Muscle layer of duodenum (tissue), 2 donors: ENCODE data around the gene RFTN1.

Experiments
- H3K27ac ChIP-seq: one replicate; pipeline ENCODE4 v1.7.0; 2013; ENCODE audit warnings: mild to moderate bottlenecking, low read length
- H3K27me3 ChIP-seq: one replicate; pipeline ENCODE4 v1.7.0; 2013; ENCODE audit warnings: low read depth, mild to moderate bottlenecking, control low read depth, low read length
- H3K36me3 ChIP-seq, 2 donors: one replicate each; pipeline ENCODE4 v1.7.0; 2013; ENCODE audit warnings: low read length in 2 of 2, control low read depth in 1 of 2, mild to moderate bottlenecking in 1 of 2; ENCODE audit not compliant: insufficient read depth in 2 of 2, control insufficient read depth in 1 of 2
- H3K4me1 ChIP-seq, 2 donors: one replicate each; pipeline ENCODE4 v1.7.0; 2013; ENCODE audit warnings: low read length in 2 of 2, mild to moderate bottlenecking in 2 of 2, control low read depth in 1 of 2, moderate library complexity in 1 of 2; ENCODE audit not compliant: insufficient read depth in 2 of 2, control insufficient read depth in 1 of 2
- H3K4me3 ChIP-seq, 2 donors: one replicate each; pipeline ENCODE4 v1.7.0; 2013; ENCODE audit warnings: low read length in 2 of 2, low read depth in 1 of 2, mild to moderate bottlenecking in 1 of 2
- H3K9me3 ChIP-seq, 2 donors: one replicate each; pipeline ENCODE4 v1.7.0; 2013; ENCODE audit warnings: low read length in 2 of 2, control low read depth in 1 of 2, mild to moderate bottlenecking in 1 of 2; ENCODE audit not compliant: control insufficient read depth in 1 of 2
- donor health status: healthy.

The RFTN1 gene

DNA sequence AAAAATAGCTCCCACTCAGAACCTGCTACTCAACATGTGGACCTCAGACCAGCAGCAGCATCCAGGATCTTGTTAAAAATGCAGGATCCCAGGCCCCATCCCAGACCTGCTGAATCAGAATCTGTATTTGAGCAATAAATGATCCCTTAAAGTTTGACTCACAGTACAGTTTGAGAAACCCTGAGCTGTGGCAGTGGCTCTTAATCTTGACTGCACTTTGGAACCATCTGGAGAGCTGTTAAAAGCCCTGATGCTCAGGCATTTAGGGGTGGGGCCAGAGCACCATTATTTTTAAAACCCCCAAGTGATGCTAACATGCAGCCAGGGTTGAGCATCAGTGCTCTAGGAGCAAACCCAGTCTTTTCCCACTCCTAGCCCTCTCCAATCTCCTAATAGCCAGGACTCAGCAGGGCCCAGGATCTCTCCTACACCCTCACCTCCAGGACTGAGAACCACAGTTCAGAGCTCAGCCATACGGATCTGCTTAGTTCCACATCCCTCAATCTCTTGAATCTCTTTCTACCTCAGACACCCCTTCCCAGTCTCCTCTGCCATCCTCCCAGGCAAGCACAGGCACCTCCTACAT, 10.2 kb downstream of the RFTN1 start:
- no peak overlapping the region for H3K27ac ChIP-seq

DNA sequence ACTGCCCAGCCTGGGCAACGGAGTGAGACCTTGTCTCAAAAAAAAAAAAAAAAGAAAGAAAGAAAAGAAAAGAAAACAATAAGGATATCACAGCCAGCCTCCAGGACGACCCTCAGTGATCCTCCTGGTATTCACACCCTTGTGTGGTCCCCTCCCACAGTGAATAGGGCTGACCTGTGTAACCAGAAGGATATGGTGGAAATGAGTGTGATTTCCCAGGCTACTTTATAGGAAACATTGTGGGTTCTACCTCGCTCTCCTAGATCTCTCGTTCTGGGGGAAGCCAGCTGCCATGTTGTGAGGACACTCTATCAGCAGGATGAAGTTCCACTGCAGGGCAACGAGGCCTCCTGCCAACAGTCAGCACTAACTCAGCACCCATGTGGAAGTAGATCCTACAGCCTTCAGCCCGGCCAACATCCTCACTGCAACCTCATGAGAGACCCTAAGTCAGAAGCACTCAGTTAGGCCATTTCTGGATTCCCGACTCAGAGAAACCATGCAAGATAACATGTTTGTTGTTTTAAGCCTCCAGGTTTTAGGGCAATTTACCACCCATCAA, 11.1 kb downstream of the RFTN1 start:
- H3K36me3 ChIP-seq = no peaks in the 10 kb centered on the region

More for the DNA sequence above, 10.2 kb downstream of the RFTN1 start:
- peaks cover 0 to 4% of the 10 kb centered on the region in 2 donors for H3K4me1 ChIP-seq
- H3K36me3 ChIP-seq = no peaks in the 10 kb centered on the region
- H3K27me3 ChIP-seq = no peaks in the 10 kb centered on the region
- no peak overlapping the region for H3K4me3 ChIP-seq
- no peaks in the 10 kb centered on the region for H3K9me3 ChIP-seq

DNA sequence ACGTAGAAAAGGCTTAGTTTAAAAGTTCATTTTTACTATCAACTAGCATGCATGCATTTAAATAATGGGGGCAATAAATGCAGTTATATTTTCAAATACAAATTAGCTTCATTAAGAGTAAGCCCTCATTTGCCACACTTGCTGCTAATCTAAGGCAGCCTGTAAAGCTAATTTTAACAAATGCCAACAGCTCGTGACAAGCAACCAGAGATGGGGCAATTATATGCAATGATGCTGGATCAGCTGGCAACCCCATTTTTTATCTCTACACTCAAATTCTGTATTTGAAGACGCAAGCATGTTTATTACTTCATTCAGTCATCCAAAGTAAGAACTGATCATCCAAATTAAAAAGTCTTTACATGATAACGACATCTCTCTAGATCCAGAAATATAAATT, 12.1 kb downstream of the RFTN1 start:
- no peaks in the 10 kb centered on the region for H3K27me3 ChIP-seq
- H3K4me1 ChIP-seq = no peaks in the 10 kb centered on the region
- H3K36me3 ChIP-seq = no peaks in the 10 kb centered on the region
- no peaks in the 10 kb centered on the region for H3K9me3 ChIP-seq
- H3K4me3 ChIP-seq = no peak overlapping the region
- H3K27ac ChIP-seq = no peak overlapping the region

More for the DNA sequence above, 11.1 kb downstream of the RFTN1 start:
- Histone ChIP-seq H3K27ac (no peak overlapping the region), H3K4me3 (no peak overlapping the region), H3K27me3 (no peaks in the 10 kb centered on the region), H3K4me1 (no peaks in the 10 kb centered on the region), H3K9me3 (no peaks in the 10 kb centered on the region)

DNA sequence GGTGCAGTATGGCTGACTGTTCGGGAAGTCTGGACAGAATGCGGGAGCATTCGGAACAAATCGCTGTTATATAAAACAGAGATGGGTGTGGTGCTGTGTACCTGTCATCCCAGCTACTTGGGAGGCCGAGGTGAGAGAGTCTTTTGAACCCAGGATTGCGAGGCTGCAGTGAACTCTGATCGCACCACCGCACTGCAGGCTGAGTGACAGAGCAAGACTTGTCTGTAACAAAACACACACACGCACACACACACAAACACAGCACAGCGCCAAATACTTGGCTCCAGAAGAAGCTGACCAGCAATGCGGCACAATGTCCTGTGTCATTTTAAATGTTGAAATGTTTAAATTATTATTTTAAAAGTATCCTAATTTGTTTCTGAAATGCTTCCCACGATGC, 12.6 kb downstream of the RFTN1 start:
- no peaks in the 10 kb centered on the region for H3K27me3 ChIP-seq
- H3K36me3 ChIP-seq = no peaks in the 10 kb centered on the region
- no peaks in the 10 kb centered on the region for H3K4me1 ChIP-seq
- no peaks in the 10 kb centered on the region for H3K9me3 ChIP-seq
- no peak overlapping the region for H3K27ac ChIP-seq
- no peak overlapping the region for H3K4me3 ChIP-seq

DNA sequence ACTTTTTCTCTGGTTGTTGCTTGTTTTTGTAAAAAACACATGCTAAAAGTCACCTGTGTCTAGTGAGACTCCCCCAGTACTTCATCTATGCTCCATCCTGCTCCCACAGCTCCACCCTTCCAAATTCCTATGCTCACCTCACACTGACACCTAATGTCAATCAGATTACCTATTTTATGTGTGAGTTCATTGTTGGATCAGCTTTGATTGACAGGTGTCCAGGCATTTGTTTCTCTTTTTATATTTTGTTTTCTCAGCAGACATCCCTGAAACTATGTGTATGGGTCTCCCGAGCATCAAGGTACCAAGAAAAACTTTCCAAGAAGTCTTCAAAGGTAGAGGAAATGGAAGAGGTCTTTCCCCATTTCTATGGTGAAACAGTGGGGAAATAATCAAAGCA, 13.4 kb downstream of the RFTN1 start:
- Histone ChIP-seq H3K4me1 (no peaks in the 10 kb centered on the region), H3K4me3 (no peak overlapping the region), H3K36me3 (no peaks in the 10 kb centered on the region), H3K27me3 (no peaks in the 10 kb centered on the region), H3K27ac (no peak overlapping the region), H3K9me3 (no peaks in the 10 kb centered on the region)

DNA sequence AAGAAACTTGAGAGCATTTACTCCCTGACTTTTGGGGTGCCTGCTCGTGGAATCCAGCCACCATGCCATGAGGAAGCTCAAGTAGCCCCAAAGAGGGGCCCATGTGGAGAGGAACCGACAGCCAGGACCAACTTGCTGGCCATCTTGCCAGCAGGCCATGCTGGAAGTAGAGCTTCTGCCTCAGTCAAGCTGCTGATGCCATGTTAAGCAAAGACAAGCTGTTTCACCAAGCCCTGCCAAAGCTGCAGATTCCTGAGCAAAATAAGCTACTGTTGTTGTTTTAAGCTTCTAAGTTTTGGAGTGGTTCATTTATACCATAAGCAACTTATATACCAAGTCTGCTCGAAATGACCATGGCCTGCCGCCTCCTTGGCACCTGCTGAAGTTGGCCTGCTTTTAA, 14.1 kb downstream of the RFTN1 start:
- Histone ChIP-seq H3K27ac (no peak overlapping the region), H3K4me3 (no peak overlapping the region), H3K9me3 (no peaks in the 10 kb centered on the region), H3K4me1 (no peaks in the 10 kb centered on the region), H3K36me3 (no peaks in the 10 kb centered on the region), H3K27me3 (no peaks in the 10 kb centered on the region)

DNA sequence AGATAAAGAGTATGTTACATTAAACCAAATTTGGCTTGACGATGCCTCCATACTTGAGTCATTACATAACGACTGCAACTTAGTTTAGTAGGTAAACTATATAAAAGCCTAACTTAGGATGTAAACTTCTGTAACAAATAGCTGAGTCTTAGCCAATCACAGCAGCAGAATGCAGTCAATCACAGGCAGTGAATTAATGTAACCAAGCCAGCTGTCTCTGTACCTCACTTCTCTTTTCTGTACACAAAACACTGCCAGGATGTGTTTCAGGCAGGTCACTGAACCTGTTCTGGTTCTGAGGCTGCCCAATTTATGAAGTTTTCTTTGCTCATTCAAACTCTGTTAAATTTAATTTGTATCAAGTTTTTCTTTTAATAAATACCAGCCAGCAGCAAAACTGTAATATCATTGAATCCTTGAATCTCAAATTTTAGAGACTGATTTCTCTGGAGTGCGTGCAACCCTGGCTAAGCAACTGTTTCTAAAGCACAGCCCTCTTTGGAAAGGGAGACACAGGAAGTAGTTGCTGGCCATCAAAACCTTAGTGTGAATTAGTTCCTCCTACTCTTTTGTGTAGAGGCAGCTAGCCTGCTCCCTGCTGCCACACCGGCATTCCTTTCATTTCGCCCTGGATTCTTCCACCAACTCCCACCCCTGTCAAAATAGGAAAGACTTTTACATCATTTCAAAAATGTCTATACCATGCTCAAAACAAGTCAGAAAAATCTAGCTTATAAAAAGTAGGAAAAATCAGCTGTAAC, 15.2 kb downstream of the RFTN1 start:
- H3K4me3 ChIP-seq = no peak overlapping the region
- no peak overlapping the region for H3K27ac ChIP-seq
- no peaks in the 10 kb centered on the region for H3K36me3 ChIP-seq
- H3K9me3 ChIP-seq = no peaks in the 10 kb centered on the region
- H3K4me1 ChIP-seq = no peaks in the 10 kb centered on the region
- no peaks in the 10 kb centered on the region for H3K27me3 ChIP-seq

DNA sequence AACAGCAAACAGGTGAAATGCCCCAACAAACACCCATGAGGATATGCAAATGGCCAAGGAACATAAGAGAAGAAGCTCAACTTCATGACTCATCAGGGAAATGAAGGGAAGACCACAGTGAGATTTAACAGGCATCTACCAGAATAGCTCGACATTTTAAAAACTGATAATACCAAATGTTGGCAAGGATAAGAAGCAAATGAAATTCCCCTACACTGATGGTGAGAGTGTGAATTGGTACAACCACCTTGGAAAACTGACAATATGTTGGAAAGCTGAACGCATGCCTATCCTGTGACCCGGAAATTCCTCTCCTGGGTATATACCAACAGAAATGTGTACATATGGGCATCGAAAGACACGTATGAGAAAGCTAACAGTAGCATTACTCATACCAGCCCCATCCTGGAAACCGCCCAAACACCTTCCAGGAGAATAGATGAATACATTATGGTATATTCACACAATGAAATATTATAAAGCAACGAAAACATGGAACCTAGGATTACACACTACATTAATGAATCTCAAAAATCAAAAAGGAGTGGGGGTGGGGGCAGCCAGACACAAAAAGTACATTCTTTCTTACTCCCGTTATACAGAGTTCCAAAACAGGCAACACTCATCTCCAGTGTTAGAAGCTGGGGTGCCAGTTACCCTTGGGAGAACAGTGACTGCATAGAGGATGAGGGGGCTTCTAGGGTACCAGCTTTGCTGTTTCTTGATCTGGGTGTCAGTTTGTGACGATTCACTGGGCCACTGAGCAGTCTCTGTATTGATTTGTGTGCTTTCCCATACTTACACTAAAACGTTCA, 16.9 kb downstream of the RFTN1 start:
- no peaks in the 10 kb centered on the region for H3K9me3 ChIP-seq
- H3K27ac ChIP-seq = no peak overlapping the region
- H3K27me3 ChIP-seq = no peaks in the 10 kb centered on the region
- H3K4me3 ChIP-seq = no peak overlapping the region
- peaks cover 8 to 13% of the 10 kb centered on the region in 2 donors for H3K36me3 ChIP-seq
- H3K4me1 ChIP-seq = no peaks in the 10 kb centered on the region

DNA sequence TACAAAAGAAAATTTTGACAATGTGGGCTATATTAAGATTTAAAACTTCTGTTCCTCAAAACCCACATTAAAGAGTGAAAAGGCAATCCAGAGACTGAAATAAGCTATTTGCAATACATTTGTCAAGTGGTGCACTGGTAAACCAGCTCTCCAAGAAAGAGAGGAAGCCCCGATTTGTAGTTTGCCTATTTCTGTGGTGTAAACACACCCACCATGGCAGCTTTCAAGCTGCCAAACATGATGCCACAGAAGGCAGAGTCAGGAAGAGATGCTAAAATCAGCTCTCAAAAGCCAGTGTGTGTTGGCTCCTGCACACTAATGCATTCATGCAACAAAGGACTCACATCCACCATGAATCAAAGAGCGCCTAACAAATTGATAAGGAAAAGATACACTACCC, 17.5 kb downstream of the RFTN1 start:
- H3K9me3 ChIP-seq = no peaks in the 10 kb centered on the region
- no peaks in the 10 kb centered on the region for H3K27me3 ChIP-seq
- H3K27ac ChIP-seq = no peak overlapping the region
- H3K36me3 ChIP-seq = peaks cover 13% of the 10 kb centered on the region in 2 donors
- no peaks in the 10 kb centered on the region for H3K4me1 ChIP-seq
- H3K4me3 ChIP-seq = no peak overlapping the region

DNA sequence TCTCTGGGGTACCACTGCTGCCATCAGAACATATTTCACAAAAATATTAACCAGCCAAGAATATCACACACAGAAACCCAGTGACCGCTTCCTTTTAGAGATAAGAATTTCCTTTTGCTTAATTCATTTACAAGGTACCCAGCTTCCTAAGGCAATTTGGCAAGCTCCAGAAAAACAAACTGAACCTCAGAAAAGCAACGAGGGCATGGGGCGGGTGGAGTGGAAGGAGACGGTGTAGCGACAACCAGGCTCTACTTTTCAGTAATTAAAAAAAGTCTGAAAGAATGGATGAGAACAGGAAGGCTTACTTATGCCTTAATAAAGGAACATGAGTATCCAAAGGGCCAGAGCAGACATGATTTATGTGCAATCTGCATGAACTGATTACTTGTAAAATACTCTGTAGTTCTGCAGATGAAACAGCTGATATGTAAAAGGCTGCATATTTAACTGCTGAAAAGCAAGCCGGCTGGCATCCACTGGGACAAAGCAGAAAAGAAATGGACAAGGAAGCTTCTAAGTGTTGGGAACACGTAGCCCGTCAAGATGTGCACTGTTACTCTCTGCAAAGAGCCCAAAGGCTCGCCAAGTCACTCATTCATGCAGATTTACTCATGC, 18.6 kb downstream of the RFTN1 start:
- peaks cover 13% of the 10 kb centered on the region in 2 donors for H3K36me3 ChIP-seq
- no peak overlapping the region for H3K27ac ChIP-seq
- H3K4me3 ChIP-seq = no peak overlapping the region
- H3K9me3 ChIP-seq = no peaks in the 10 kb centered on the region
- no peaks in the 10 kb centered on the region for H3K4me1 ChIP-seq
- no peaks in the 10 kb centered on the region for H3K27me3 ChIP-seq

DNA sequence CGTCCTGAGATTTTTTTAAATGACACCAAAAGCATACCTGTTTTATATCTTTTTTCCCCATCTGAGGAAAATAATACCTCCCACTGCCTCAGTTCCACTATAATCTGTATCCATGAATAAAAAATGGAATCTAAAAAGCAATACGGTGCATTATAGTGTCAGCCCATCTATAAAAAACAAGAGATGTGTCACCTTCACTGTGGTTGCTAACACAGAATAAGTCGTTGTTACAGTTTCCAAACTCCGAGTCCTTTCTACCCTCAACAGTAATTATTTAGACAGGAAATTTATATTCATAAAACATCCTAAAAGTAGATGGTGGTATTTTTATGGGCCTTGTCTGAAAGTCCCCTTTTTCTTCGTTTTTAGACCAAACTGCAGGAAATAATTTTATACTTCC, 19.4 kb downstream of the RFTN1 start:
- Histone ChIP-seq H3K27me3 (no peaks in the 10 kb centered on the region), H3K27ac (no peak overlapping the region), H3K4me1 (no peaks in the 10 kb centered on the region), H3K9me3 (no peaks in the 10 kb centered on the region), H3K4me3 (no peak overlapping the region), H3K36me3 (peaks cover 13% of the 10 kb centered on the region in 2 donors)
